ENCODE measurements around the gene COL25A1.

COL25A1 gene

DNA sequence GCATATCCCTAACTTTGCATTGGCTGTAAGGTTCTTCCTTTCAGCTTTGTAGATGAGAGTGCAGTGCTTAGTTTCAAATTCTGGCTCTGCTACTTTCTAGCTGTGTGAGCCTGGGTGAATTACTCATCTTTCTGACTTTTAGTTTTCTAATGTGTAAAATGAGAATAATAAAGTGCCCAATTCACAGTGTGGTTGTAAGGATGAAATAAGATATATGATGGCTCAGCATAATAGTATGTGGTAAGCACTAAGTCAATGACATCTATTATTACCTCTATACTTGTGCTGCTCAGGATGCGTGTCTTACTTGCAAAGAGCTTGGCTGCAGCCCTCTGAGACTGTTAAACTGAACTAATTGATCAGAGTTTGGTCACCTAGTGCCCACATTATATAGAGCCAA, 509.0 kb downstream of the COL25A1 start:
- no peak for DNase-seq

DNA sequence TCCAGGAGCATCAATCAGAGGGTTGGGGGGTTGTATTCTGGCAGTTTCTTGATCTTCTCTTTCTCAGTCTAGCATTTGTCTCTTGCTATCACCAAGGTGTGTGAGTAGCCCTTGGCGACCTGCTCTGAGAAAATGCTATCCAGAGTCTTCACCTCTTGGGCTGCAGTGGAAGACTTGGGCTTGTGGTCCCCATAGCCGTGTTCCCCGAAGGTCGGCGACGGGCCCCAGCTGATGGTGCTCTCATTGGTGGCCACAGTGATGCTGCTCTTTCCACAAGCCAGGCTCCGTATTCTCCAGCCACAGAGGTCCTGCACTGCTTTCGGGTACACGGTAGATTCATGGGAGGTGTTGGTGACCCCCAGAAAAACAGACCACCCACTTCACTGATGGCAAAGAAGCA, 513.7 kb downstream of the COL25A1 start:
- DNase-seq, result no peak

DNA sequence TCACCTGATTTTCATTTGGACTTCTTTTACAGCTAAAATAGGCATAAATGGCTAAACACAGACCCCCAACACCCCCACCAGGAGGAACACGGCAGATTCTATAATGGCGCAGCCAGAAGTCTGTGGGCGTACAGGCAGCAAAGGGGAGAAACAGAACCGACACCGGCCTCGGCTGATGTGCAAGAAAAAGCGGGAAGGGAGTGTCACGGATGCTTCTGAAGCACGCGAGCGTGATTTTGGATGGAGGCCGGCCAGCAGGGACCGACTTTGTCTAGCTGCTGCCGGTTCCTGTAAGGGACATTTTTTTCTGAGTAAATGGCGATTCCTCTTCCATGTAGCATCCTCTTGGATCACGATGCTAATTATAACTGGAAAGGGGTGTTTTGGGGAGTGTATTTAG, 514.7 kb downstream of the COL25A1 start:
- DNase-seq, result no peak

DNA sequence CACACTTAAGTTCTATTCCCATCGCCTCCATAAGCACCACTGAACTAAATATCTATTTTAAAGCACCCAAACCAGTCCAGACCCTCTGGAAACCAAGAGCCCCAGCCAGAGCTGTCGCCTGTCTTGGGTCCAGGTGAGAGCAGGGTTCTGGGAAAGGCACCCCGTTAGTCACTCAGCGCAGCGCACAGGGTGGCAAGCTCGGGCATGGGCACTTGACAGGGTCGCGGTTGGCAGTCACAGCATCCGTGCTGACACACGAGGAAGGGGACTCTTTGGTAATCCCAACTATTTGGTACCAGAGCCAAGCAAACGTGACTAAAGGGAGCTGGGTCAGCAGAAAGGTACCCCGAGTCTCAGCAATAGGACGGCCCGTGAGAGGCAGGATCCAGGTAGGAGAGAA, 515.4 kb downstream of the COL25A1 start:
- DNase-seq, result no peak

DNA sequence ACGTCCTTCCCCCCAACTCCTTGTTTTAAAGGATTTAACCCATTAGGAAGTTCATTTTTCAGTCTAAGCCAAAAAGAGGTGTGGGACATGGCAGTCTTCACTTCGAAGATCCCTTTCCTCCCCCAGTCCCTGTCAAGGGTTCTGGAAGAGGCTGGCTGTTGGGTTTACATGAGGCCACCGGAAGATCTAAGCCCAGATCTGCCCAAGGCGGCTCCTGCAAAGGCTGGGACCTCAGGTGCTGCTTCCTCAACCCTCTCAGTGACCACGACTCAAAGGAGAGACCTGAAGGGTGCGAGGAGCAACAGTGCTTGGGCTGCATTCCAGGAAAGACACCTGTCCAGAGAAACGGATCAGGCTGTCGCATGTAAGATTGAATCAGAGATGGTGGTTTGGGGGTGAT, 516.1 kb downstream of the COL25A1 start:
- no peak for DNase-seq

DNA sequence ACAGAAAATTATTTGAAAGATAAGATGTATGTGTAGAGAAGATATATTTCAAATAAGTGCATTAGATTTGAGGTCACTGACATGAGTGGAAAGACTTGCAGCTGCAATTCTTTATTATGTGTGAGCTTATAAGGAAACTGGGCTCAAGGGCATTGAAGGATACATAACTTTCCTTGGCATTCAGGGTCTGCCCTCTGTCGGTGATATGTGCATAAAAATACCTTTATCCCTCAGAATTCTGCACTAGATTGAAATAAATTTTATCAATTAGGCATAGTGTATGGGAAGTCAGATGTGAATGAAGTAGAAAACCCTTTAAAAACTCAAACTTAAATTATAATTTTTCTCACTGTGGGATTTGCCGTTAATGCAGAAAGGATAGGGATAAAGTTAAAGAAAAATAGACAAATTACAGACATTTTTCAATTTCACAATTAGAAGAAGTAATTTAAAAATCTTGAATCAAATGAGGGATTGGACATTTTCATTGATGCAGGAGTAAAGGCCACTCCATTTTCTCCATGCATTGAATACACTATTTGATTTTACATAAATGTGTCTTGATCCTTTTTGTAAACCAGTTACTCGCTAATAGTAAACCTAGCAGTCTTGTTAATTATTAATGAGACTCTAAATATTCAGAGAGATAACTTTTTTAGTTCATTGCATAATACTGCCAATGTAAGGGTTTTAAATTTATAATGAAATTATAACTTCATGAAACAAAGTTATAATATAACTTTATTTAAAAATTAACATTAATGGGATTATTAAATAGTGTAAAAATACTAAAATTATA, 518.6 kb downstream of the COL25A1 start:
- DNase-seq, result no peak

DNA sequence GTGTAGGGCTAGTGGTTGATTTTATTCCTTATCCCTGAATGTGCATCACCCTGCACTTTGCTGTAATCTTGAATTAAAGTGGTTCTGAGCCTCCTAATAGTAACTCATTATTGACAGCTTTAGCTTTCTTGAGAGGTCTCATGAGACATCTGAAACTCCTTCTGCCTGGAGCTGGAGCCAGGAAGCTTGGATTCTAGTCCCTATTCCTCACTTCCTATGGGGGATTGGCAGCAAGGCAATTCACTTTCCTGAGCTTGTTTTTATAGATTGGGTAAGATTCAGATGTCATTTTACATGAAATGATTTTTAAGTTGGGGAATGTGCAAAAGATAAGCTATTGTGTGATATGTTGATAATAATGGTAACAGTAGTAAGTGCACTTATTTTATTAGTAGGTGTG, 522.5 kb downstream of the COL25A1 start:
- no peak for DNase-seq

DNA sequence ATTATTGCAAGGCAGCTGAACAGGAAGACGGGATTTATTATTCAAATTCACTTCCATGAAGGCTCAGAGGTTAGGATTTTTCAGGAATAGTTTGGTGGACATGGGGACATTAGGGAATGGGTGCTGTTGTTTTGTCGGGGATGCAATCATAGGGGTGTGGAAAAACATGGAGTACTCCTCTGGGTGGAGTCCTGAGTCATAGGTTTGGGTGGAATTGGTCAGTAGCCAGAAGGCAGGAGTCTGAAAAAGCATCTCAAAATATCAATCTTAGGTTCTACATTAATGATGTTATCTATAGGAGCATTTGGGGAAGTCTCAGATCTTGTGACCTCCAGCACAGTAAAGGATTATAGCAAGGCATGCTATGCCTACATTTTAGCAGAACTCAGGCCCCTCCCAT, 525.1 kb downstream of the COL25A1 start:
- no peak for DNase-seq

DNA sequence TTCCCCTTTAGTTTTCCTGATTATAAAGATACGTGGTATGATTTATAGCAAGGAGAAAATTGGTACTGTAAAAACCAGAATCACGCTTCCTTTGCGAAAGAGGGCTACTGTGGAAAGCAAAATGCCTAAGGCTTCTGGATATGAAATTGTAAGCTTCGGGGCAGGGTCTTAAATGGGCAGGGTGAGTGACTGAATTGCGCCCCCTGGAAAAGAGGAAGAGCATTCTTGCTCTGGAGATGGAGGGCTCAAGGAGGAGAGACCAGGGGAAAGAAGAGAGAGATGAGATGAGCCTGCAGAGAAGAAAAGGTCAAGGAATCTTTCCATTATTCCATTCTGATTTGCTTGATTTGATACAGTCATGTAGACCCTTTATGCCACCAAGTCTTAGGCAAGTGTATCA, 526.5 kb downstream of the COL25A1 start:
- DNase-seq, result no peak

DNA sequence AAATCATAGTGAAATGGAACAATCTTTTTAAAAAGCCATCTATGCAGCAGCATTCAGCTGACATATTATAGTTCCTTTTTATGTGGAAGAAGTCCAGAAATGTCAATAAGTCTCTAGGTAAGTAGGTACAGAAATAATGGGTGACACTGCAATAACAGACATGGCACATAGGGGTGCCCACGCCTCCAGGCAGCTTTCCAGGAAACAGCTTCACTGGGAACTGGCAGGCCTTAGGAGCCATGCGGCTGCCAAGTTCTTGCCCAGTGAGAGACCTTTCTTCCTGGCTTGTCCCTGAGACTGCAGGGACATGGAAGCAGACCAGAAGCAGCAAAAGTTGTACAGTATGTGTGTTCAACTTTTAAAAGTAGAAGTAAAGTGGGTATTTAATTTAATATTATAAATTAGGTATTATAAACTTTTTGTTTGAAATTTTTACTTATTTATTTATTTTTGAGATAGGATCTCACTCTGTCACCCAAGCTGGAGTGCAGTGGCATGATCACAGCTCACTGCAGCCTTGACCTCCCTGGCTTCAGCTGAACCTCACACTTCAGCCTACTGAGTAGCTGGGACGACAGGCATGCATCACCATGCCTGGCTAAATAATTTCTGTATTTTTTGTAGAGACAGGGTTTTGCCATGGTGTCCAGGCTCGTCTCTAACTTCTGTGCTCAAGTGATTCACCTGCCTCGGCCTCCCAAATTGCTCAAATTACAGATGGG, 527.5 kb downstream of the COL25A1 start:
- DNase-seq, result no peak

DNA sequence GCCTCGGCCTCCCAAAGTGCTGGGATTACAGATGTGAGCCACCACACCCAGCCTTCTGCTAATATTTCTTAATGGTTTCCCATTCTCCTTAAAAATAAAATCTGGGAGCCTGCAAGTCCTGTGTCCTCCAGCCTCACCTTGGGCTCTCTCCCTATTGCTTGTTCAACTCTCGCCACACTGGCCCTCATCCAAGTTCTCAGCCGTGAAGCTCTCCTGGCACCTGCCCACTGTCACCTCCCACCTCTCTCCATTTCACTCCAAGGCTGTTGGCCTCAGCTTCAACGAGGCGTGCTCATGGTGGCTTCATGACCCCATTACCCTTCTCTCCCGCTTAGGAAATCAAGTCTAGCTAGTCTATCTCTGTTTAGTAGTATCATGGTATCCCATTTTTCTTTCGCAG, 530.1 kb downstream of the COL25A1 start:
- no peak for DNase-seq

DNA sequence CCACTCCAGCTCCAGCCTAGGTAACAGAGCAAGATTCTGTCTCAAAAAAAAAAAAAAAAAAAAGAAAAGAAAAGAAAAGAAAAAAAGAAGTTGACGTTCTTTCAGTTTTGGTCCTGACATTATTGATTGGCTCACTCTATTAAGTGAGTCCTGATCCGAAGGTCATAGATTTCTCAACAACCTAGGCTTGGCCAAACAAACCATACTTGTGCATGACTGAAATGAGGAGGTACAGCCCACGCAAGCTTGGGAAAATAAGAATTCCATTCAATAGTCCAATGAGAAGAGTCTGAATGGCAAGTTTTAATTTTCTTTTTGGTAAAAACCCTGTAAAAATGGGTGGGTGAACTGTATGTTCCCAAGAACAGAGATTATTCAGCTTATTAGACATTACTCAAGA, 536.4 kb downstream of the COL25A1 start:
- DNase-seq, result no peak

DNA sequence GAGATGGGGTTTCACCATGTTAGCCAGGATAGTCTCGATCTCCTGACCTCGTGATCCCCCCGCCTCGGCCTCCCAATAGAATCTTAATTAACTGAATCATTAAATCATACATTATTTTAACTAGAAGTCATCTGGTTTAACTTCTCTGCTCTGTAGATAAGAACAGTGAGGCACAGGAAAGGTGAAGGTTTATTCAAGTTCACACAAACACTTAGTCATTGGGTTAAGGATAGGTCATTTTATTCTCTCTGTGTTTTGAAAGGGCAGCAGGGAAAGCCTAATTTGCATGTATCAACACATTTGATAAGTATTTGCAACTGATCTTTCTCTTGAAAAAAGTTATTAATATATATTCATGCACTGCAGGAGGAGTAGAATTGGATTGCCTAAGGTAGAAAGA, 538.5 kb downstream of the COL25A1 start:
- no peak for DNase-seq

DNA sequence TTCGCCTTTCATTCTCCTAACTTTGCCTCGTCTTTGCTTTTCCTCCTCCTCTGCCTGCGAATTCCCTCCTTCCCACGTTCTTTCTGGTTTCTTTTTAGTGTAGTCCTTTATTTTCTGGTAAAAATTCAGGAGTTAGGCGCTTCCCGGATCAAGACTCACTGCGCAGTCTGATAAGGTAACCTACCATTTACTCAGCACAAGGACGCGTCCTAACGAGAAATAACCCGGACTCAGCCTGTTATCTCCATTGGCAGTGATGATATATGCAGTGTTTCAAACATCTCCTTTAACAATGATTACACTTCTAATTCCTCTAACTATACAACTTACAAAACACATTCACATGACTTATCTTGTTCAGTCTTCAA, 539.2 kb downstream of the COL25A1 start:
- no peak for DNase-seq

DNA sequence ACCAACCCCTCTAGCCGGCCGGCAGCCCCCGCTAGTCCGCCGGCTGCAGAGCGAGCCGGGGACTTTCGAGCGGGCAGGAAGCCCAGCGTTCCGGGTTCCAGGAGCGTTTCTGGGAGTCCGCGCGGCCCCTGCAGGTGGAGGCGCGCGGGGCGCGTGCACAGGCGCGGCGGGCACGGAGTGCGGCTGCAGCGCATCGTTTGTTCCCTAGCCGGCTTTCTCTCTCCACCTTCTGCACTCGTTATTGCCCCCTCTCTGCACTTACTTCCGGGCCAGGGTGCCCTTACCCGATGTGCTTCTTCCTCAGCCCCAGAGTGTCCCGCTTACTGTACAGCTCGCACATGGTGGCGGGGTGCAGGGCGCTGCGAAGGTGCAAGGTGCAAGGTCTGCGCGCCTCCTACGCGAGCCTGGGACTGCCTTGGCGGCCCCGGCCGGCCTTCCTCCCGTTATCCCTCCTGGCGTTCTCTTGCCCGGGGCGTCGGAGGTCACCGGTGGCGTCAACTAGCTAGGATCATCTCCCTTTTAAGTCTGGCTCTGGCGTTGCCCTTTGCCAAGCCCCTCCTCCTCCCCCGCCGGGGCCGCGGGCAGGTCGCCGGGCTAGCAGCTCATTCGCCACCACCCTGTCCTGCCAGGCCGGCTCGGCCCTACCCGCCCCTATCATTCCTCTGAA, 539.8 kb downstream of the COL25A1 start, which contains the start of gene ETNPPL:
Gene ETNPPL, minus strand, starts transcription at position 495 of the 667 bp plus-strand sequence. Its CDS starts 155 bp downstream, at position 340.
- peak; percentile 16 for DNase-seq
